ENCODE data around the gene COG5. TPM values are rescaled to one million over a fixed set of nuclear protein-coding genes. Genes with fewer than 3 reads are reported as not detected.
"Not testable (repeated sequence)": the region's sequence is repeated elsewhere in the genome, so short reads cannot be mapped to it uniquely, and the experiment has no call there.

Gene COG5
- total RNA-seq, 1 donor from 2014 or later: 26.8 TPM

DNA sequence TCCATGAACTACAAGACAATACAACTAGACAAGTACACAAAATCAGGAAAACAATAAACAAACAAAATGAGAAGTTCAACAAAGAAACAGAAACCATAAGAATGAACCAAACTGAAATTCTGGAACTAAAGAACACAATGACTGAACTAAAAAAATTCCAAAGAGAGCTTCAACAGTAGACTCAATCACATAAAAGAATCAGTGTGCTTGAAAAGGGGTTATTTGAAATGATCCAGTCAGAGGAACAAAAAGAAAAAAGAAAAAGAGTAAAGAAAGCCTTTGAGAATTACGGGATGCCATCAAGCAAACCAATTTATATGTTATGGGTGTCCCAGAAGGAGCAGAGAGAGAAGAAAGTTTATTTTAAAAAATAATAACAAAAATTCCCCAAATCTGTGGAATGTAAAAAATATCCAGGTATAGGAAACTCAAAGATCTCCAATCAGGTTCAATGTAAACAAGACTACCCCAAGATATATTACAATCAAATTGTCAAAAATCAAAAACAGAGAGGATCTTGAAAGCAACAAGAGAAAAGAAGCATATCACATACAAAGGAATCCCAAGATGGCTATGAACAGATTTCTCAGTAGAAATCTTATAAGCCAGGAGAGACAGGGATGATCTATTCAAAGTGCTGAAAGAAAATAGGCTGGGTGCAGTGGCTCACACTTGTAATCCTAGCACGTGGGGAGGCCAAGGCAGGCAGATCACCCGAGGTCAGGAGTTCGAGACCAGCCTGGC lies 18.7 kb downstream of the COG5 start:
- Mint-ChIP-seq H3K36me3 (ENCODE audit: low read depth) (peaks cover 39% of the 10 kb centered on the region), H3K4me3 (no peak overlapping the region), H3K27ac (ENCODE audit: unreplicated experiment) (no peak overlapping the region), H3K4me1 (no peaks in the 10 kb centered on the region), H3K27me3 (ENCODE audit: low read depth) (no peaks in the 10 kb centered on the region), H3K9me3 (peaks cover 17% of the 10 kb centered on the region)
- TF ChIP-seq, protein P1, sequence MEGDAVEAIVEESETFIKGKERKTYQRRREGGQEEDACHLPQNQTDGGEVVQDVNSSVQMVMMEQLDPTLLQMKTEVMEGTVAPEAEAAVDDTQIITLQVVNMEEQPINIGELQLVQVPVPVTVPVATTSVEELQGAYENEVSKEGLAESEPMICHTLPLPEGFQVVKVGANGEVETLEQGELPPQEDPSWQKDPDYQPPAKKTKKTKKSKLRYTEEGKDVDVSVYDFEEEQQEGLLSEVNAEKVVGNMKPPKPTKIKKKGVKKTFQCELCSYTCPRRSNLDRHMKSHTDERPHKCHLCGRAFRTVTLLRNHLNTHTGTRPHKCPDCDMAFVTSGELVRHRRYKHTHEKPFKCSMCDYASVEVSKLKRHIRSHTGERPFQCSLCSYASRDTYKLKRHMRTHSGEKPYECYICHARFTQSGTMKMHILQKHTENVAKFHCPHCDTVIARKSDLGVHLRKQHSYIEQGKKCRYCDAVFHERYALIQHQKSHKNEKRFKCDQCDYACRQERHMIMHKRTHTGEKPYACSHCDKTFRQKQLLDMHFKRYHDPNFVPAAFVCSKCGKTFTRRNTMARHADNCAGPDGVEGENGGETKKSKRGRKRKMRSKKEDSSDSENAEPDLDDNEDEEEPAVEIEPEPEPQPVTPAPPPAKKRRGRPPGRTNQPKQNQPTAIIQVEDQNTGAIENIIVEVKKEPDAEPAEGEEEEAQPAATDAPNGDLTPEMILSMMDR (conservative IDR thresholded peaks at IDR 0.05): no peak
- DNase-seq (ENCODE audit: low read depth, low spot score): no peak

DNA sequence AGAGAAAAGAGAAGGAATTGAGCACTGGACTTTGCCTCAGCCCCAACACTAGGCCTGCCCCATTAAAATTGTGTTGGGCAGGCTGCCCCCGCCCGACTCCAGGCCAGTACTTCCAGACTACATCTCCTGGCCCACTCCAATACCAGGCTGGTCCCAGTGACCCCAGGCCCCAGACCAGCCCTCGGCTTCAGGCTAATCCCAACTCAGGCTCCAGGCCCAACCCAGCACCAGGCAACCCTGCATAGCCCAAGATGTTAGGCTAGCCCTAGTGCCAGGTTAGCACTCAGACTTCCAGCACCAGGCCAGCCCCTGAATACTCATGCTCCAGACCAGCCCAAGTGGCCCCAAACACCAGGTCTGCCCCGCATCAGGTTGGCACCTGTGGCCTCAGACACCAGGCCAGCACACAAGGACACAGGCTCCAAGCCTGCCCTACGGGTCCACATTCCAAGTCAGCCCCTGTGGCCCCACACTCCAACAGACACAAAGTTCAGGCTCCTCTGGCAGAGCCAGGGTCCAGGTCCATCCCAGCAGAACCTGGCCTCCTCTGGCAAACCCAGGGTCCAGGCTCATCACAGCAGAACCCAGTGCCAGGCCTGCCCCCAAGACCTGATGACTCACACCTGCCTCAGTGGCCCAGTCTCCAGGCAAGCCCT lies 20.3 kb downstream of the COG5 start:
- Mint-ChIP-seq H3K4me3 (no peak overlapping the region), H3K9me3 (peaks cover 17% of the 10 kb centered on the region), H3K36me3 (ENCODE audit: low read depth) (peaks cover 37% of the 10 kb centered on the region), H3K27ac (ENCODE audit: unreplicated experiment) (no peak overlapping the region), H3K27me3 (ENCODE audit: low read depth) (no peaks in the 10 kb centered on the region), H3K4me1 (no peaks in the 10 kb centered on the region)
- no peak for DNase-seq (ENCODE audit: low read depth, low spot score)
- TF ChIP-seq, protein P1 (conservative IDR thresholded peaks at IDR 0.05): no peak

DNA sequence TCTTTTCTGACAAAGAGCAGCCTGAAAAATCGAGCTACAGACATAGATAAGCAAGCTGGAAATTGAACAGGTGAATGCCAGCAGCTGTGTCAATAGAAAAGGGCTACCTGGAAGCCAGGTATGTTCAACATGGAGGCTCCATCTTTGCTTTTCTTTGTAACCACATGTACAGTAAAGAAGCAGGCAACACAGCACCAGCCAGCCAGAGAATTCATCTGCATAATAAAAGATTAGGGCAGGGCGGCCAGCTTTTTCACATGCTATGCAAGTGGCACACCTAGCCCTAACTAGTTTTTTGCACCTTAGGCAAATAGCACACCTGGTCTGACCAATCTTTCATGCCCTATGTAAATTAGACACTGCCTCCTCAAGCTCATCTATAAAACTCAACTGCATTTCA lies 25.7 kb downstream of the COG5 start:
- H3K27me3 Mint-ChIP-seq (ENCODE audit: low read depth): no peaks in the 10 kb centered on the region
- TF ChIP-seq, protein P1 (conservative IDR thresholded peaks at IDR 0.05): no peak
- DNase-seq (ENCODE audit: low read depth, low spot score): no peak
- peaks cover 46% of the 10 kb centered on the region for H3K36me3 Mint-ChIP-seq (ENCODE audit: low read depth)
- H3K4me3 Mint-ChIP-seq: no peak overlapping the region
- no peaks in the 10 kb centered on the region for H3K4me1 Mint-ChIP-seq
- H3K9me3 Mint-ChIP-seq: peaks cover 12% of the 10 kb centered on the region
- H3K27ac Mint-ChIP-seq (ENCODE audit: unreplicated experiment): no peak overlapping the region

DNA sequence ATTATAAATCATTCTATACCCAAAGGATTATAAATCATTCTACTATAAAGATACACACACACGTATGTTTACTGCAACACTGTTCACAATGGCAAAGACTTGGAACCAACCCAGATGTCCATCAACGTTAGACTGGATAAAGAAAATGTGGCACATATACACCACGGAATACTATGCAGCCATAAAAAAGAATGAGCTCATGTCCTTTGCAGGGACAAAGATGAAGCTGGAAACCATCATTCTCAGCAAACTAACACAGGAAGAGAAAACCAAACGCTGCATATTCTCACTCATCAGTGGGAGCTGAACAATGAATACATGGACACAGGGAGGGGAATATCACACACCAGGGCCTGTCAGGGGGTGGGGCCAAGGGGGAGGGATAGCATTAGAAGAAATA lies 26.5 kb downstream of the COG5 start:
- not testable (repeated sequence) for H3K27ac Mint-ChIP-seq (ENCODE audit: unreplicated experiment); H3K4me3 Mint-ChIP-seq; H3K27me3 Mint-ChIP-seq (ENCODE audit: low read depth); H3K4me1 Mint-ChIP-seq; DNase-seq (ENCODE audit: low read depth, low spot score)
- peaks cover 12% of the 10 kb centered on the region for H3K9me3 Mint-ChIP-seq
- peaks cover 45% of the 10 kb centered on the region for H3K36me3 Mint-ChIP-seq (ENCODE audit: low read depth)

DNA sequence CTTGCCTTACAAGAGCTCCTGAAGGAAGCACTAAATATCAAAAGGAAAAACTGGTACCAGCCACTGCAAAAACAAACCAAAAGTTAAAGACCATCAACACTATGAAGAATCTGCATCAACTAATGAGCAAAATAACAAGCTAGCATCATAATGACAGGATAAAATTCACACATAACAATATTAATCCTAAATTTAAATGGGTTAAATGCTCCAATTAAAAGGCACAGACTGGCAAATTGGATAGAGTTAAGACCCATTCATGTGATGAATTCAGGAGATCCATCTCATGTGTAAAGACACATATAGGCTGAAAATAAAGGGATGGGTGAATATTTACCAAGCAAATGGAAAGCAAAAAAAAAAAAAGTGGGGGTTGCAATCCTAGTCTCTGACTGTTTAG lies 29.6 kb downstream of the COG5 start:
- H3K9me3 Mint-ChIP-seq: peaks cover 12% of the 10 kb centered on the region
- H3K27me3 Mint-ChIP-seq (ENCODE audit: low read depth): no peaks in the 10 kb centered on the region
- no peak overlapping the region for H3K27ac Mint-ChIP-seq (ENCODE audit: unreplicated experiment)
- H3K4me1 Mint-ChIP-seq: no peaks in the 10 kb centered on the region
- H3K36me3 Mint-ChIP-seq (ENCODE audit: low read depth): peaks cover 42% of the 10 kb centered on the region
- TF ChIP-seq, protein P1 (conservative IDR thresholded peaks at IDR 0.05): no peak
- no peak overlapping the region for H3K4me3 Mint-ChIP-seq
- no peak for DNase-seq (ENCODE audit: low read depth, low spot score)

DNA sequence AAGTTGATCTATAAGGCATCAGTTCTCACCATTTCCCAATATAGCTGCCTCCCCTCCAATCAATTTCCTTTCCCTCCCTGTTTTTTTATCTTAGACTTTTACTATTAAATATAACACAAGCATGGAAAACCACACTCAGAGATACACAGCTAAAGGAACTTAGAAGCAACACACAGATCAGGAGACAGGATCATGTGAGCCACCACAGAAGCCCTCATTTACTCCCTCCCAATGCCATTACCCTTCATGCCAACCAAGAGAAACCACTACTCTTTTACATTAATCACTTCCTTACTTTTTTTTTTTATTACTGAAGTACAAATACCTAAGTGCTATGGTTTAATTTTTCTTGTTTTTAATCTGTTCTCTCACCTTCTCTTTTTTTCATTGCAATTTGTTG lies 33.0 kb downstream of the COG5 start:
- TF ChIP-seq, protein P1 (conservative IDR thresholded peaks at IDR 0.05): no peak
- no peak for DNase-seq (ENCODE audit: low read depth, low spot score)
- Mint-ChIP-seq H3K36me3 (ENCODE audit: low read depth) (peaks cover 31% of the 10 kb centered on the region), H3K27ac (ENCODE audit: unreplicated experiment) (no peak overlapping the region), H3K27me3 (ENCODE audit: low read depth) (no peaks in the 10 kb centered on the region), H3K4me3 (no peak overlapping the region), H3K9me3 (peaks cover 12% of the 10 kb centered on the region), H3K4me1 (no peaks in the 10 kb centered on the region)

All from neural crest cell (in vitro differentiated cells).